HepG2 (cell line): ENCODE data around the gene ELAVL3. TPM values are rescaled to one million over a fixed set of nuclear protein-coding genes. Genes with fewer than 3 reads are reported as not detected.

Experiments
- ATAC-seq: fragments of 200-7000 bp; cut with Tn5 transposase; 3 replicates; pipeline ENCODE4 v1.9.1; 2020; ENCODE audit warnings: mild to moderate bottlenecking, moderate library complexity
- BruUV-seq: library from RNA; stranded (reverse); fragments of 400-500 nt; replicated peaks from 2 replicates; lab custom pipeline; 2021; lab: Mats Ljungman, UMichigan
- CTCF ChIA-PET: fragments of 300-600 bp; formaldehyde crosslinking; extraction: SDS; loops from one replicate; lab custom pipeline; 2021; ENCODE audit warnings: low total read pairs, inconsistent platforms, low intra/inter-chr PET ratio; lab: Yijun Ruan, JAX
- POLR2A ChIA-PET: fragments of 350-600 bp; sonication (Branson Sonifier 250); formaldehyde crosslinking; loops from one replicate; lab custom pipeline; 2020; ENCODE audit warnings: antibody characterized with exemption, inconsistent platforms; lab: Yijun Ruan, JAX
- DNase-seq: peaks from one replicate; pipeline ENCODE4 v3.0.0-alpha.2; 2015; ENCODE audit warnings: low spot score
- FAIRE-seq: peaks from 3 replicates; lab custom pipeline; 2011; peaks lifted over from hg19 to GRCh38; lab: Jason Lieb, UNC
- H2AFZ ChIP-seq: one replicate; pipeline ENCODE4 v1.6.1; 2011; ENCODE audit warnings: low read length, inconsistent platforms
- H3K27ac ChIP-seq: fragments of 300-600 bp; 3 replicates; pipeline ENCODE4 v1.8.0; 2011; ENCODE audit warnings: mixed run types, mild to moderate bottlenecking, mixed read lengths, low read length, inconsistent platforms; ENCODE audit not compliant: insufficient read depth; ENCODE audit errors: extremely low read length
- H3K27me3 ChIP-seq, 2 experiments: fragments of 200-600 bp in 1 of 2; 2 replicates in 1 of 2; 3 replicates in 1 of 2; pipeline versions ENCODE4 v1.6.0 to v1.8.0; 2011; ENCODE audit warnings: low read length in 2 of 2, mild to moderate bottlenecking in 2 of 2, moderate library complexity in 2 of 2, inconsistent platforms in 1 of 2; ENCODE audit not compliant: insufficient read depth in 2 of 2, control insufficient read depth in 1 of 2
- H3K36me3 ChIP-seq, 2 experiments: fragments of 200-600 bp in 1 of 2; replicated peaks in 1 of 2; 2 replicates in 1 of 2; 3 replicates in 1 of 2; pipeline versions ENCODE4 v1.5.1 to v1.8.0; 2011; ENCODE audit warnings: low read length in 2 of 2, inconsistent platforms in 1 of 2; ENCODE audit not compliant: insufficient read depth in 2 of 2, control insufficient read depth in 1 of 2
- H3K4me1 ChIP-seq: 2 replicates; pipeline ENCODE4 v1.5.1; 2012; ENCODE audit warnings: low read length, inconsistent platforms; ENCODE audit not compliant: insufficient read depth
- H3K4me2 ChIP-seq: 2 replicates; pipeline ENCODE4 v1.6.0; 2011; ENCODE audit warnings: low read depth, low read length, inconsistent platforms
- H3K4me3 ChIP-seq, 3 experiments: fragments of 200-600 bp in 1 of 3; sonication (generic), shearing (Covaris generic) in 1 of 3; replicated peaks in 1 of 3; 2 replicates each; pipeline ENCODE4 v1.5.1; 2011 to 2016; ENCODE audit warnings: low read length in 3 of 3, inconsistent platforms in 2 of 3, low read depth in 2 of 3, mild to moderate bottlenecking in 2 of 3, control low read depth in 1 of 3, mixed read lengths in 1 of 3; ENCODE audit not compliant: insufficient read depth in 1 of 3
- H3K79me2 ChIP-seq: one replicate; pipeline ENCODE4 v1.6.1; 2011; ENCODE audit warnings: low read length, inconsistent platforms; ENCODE audit not compliant: insufficient read depth
- H3K9ac ChIP-seq: 2 replicates; pipeline ENCODE4 v1.6.0; 2011; ENCODE audit warnings: mild to moderate bottlenecking, low read depth, low read length, inconsistent platforms; ENCODE audit not compliant: insufficient read depth
- H3K9me3 ChIP-seq: 2 replicates; pipeline ENCODE4 v1.5.1; 2012; ENCODE audit warnings: mild to moderate bottlenecking, low read length
- H4K20me1 ChIP-seq: 2 replicates; pipeline ENCODE4 v1.6.0; 2011; ENCODE audit warnings: inconsistent platforms, mild to moderate bottlenecking, low read length, moderate library complexity; ENCODE audit not compliant: insufficient read depth
- CREB1 ChIP-seq, 2 experiments: fragments of 450-650 bp in 1 of 2; IDR thresholded peaks; 2 replicates each; pipeline ENCODE4 v1.6.1; 2016 to 2017; ENCODE audit warnings: control low read depth in 1 of 2, mild to moderate bottlenecking in 1 of 2, missing compliant biosample characterization in 1 of 2, missing genetic modification characterization in 1 of 2
- EHMT2 ChIP-seq: fragments of 200-600 bp; sonication (generic); IDR thresholded peaks from 2 replicates; pipeline ENCODE4 v1.7.0; 2017; ENCODE audit warnings: antibody characterized with exemption, low read depth, low read length, borderline replicate concordance
- GPBP1L1 ChIP-seq: sonication (generic); formaldehyde crosslinking; IDR thresholded peaks from 2 replicates; pipeline ENCODE4 v1.5.0; 2020; ENCODE audit warnings: mild to moderate bottlenecking, missing genetic modification reagents
- RBAK ChIP-seq: sonication (generic); formaldehyde crosslinking; IDR thresholded peaks from 2 replicates; pipeline ENCODE4 v1.5.1; 2020; ENCODE audit warnings: mild to moderate bottlenecking, missing genetic modification reagents
- SAP130 ChIP-seq: IDR thresholded peaks from 2 replicates; pipeline ENCODE4 v1.6.1; 2016; ENCODE audit warnings: low read depth
- ZNF460 ChIP-seq: sonication (generic); formaldehyde crosslinking; IDR thresholded peaks from 2 replicates; pipeline ENCODE4 v1.5.1; 2020; ENCODE audit warnings: missing genetic modification reagents, mild to moderate bottlenecking, borderline replicate concordance
- ZNF646 ChIP-seq: sonication (generic); formaldehyde crosslinking; IDR thresholded peaks from 2 replicates; pipeline ENCODE4 v1.9.0; 2021; ENCODE audit warnings: mild to moderate bottlenecking, missing genetic modification reagents
- WGBS: methylation state at CpG from one replicate; pipeline ENCODE4 v1.1.6; 2017; ENCODE audit warnings: low lambda C conversion rate; 5-methylcytosine and 5-hydroxymethylcytosine counted together
- in situ Hi-C: cut with HindIII; loops from 2 replicates; pipeline ENCODE4 v1.10.0; 2017; ENCODE audit warnings: low pct_unique_long_range_greater_than_20kb; ENCODE audit not compliant: extremely low pct_ligation_motif_present
- intact Hi-C: fragments of 100-400 bp; cut with micrococcal nuclease; formaldehyde crosslinking; loops from one replicate; pipeline ENCODE4 v1.10.0; 2022; ENCODE audit not compliant: unreplicated experiment
- polyA plus RNA-seq, 8 experiments: library from polyadenylated mRNA; depleted of rRNA in 3 of 8; stranded (reverse) in 7 of 8; unstranded in 1 of 8; fragments of >200 nt; fragmentation: Illumina TruSeq in 4 of 8; extraction: Trizol in 4 of 8; gene quantifications; 2 replicates each; pipeline versions ENCODE4 v1.2.1 to v1.2.3, GENCODE V29; 2011 to 2016; ENCODE audit warnings: low read depth in 4 of 8, missing spikeins in 1 of 8, mixed read lengths in 1 of 8; ENCODE audit not compliant: insufficient read depth in 1 of 8
- total RNA-seq, 5 experiments: library from RNA; depleted of rRNA; stranded (reverse); fragments of >200 nt; fragmentation: Illumina TruSeq; extraction: Trizol; gene quantifications; 2 replicates each; pipeline ENCODE4 v1.2.3, GENCODE V29; 2016; ENCODE audit warnings: low read depth in 1 of 5

Gene ELAVL3
- total and polyA plus RNA-seq, 2 of the 13 experiments (the other 11 are each of a cell fraction or from before 2014, with no cell fraction given), result 0.03 TPM; not detected in 1

- CTCF ChIA-PET, result no interaction called here
- H3K27ac ChIP-seq, result no peak overlapping the region
- BruUV-seq, result no TSS peak
Observed at GRCh38 chr19:11463391-11463790, 17.5 kb downstream of the ELAVL3 start.

More at GRCh38 chr19:11463391-11463790, 17.5 kb downstream of the ELAVL3 start:
- Histone ChIP-seq H3K4me2 (no peak overlapping the region), H3K79me2 (no peaks in the 10 kb centered on the region), H3K36me3 (no peaks in the 10 kb centered on the region), H3K27me3 (0 out of 5 replicates have a peak, but pooled peaks cover 0 to 3% of the 10 kb centered on the region in 2 experiments), H2AFZ (no peak overlapping the region), H3K9me3 (no peaks in the 10 kb centered on the region), H3K4me1 (no peaks in the 10 kb centered on the region), H3K4me3 (no peak overlapping the region), H4K20me1 (no peaks in the 10 kb centered on the region), H3K9ac (no peak overlapping the region)
- TF ChIP-seq CREB1 (IDR thresholded peaks at IDR 0.05), result peak; percentile 59
- no peak for TF ChIP-seq CREB1 (CRISPR knock-in tag; IDR thresholded peaks at IDR 0.05)
- TF ChIP-seq SAP130 (CRISPR knock-in tag), result peak; percentile 38; the same call in 1 of the 2 replicates
- TF ChIP-seq EHMT2, result no peak
- TF ChIP-seq ZNF646 (CRISPR knock-in tag), result peak; percentile 47; the same call in 1 of the 2 replicates
- TF ChIP-seq RBAK (CRISPR knock-in tag), result no peak
- TF ChIP-seq GPBP1L1, result no peak
- TF ChIP-seq ZNF460 (CRISPR knock-in tag), result peak; percentile 38; the same call in 1 of the 2 replicates
- FAIRE-seq (no peak), DNase-seq (no peak), ATAC-seq (peak; percentile 48)
- 4% methylated on average over 8 of the region's 12 CpGs for WGBS
- in situ Hi-C loops (no loop called here), intact Hi-C loops (no loop called here)
- POLR2A ChIA-PET, result no interaction called here
